Measurements from ENCODE around the gene ZNF638.

The ZNF638 gene, protein sequence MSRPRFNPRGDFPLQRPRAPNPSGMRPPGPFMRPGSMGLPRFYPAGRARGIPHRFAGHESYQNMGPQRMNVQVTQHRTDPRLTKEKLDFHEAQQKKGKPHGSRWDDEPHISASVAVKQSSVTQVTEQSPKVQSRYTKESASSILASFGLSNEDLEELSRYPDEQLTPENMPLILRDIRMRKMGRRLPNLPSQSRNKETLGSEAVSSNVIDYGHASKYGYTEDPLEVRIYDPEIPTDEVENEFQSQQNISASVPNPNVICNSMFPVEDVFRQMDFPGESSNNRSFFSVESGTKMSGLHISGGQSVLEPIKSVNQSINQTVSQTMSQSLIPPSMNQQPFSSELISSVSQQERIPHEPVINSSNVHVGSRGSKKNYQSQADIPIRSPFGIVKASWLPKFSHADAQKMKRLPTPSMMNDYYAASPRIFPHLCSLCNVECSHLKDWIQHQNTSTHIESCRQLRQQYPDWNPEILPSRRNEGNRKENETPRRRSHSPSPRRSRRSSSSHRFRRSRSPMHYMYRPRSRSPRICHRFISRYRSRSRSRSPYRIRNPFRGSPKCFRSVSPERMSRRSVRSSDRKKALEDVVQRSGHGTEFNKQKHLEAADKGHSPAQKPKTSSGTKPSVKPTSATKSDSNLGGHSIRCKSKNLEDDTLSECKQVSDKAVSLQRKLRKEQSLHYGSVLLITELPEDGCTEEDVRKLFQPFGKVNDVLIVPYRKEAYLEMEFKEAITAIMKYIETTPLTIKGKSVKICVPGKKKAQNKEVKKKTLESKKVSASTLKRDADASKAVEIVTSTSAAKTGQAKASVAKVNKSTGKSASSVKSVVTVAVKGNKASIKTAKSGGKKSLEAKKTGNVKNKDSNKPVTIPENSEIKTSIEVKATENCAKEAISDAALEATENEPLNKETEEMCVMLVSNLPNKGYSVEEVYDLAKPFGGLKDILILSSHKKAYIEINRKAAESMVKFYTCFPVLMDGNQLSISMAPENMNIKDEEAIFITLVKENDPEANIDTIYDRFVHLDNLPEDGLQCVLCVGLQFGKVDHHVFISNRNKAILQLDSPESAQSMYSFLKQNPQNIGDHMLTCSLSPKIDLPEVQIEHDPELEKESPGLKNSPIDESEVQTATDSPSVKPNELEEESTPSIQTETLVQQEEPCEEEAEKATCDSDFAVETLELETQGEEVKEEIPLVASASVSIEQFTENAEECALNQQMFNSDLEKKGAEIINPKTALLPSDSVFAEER (N-terminal part only)

DNA sequence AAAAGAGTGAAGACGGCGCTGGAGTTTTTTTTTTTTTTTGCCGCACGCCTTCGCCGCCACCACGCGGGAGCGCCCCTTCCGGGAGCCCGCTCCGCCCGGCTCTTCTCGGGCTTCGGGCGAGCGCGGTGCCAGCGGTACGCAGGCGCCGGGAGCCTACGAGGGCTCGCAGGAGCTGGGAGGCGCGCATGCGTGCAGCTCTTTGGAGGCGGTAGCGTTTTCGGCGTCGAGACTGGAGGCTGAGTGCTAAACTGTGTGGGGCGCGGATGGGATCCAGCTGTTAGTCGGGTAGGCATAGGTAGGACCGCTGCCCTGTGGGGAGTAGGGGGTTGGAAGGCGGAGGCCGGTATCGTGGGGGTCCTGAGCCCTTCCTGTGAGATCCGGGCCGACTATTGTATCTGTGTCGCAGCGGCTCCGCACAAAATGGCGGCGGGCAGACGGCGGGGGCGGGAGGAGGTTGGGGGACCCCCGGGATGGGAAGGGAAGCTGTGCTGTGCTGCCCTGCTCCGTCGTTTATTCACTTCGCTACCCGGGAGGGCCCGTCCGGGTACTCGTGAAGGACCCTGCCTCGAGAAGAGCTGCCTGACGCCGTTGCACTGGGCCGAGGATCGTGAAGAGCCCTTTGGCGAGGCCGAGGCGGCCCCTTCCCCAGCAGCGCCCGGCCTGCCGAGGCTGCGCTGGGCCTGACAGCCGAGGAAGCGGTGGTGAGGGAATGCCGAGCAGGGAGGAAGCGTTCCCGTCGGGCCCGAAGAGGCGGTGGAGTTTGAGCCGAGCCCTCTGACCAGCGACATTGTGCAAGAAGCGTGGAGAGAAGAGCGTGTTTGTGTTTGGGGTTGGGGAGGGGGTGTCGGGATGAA is at the start of gene ZNF638:
Gene ZNF638, plus strand, starts transcription at position 202 of the 854 bp plus-strand sequence. CDS start 17,173 bp downstream, outside the sequence.
- peaks cover 7% of the 10 kb centered on the region for H3K36me3 Mint-ChIP-seq
- H3K27ac Mint-ChIP-seq = peak within 1 kb of the TSS; percentile 100
- no peaks in the 10 kb centered on the region for H3K9me3 Mint-ChIP-seq
- peaks cover 19% of the 10 kb centered on the region for H3K4me1 Mint-ChIP-seq
- no peaks in the 10 kb centered on the region for H3K27me3 Mint-ChIP-seq
- H3K4me3 Mint-ChIP-seq = peak within 1 kb of the TSS; percentile 100
- DNase-seq (ENCODE audit: low spot score in 2 of 2) (peak; percentile 87 to 91), ATAC-seq (ENCODE audit: low read depth) (peak; percentile 95)

DNA sequence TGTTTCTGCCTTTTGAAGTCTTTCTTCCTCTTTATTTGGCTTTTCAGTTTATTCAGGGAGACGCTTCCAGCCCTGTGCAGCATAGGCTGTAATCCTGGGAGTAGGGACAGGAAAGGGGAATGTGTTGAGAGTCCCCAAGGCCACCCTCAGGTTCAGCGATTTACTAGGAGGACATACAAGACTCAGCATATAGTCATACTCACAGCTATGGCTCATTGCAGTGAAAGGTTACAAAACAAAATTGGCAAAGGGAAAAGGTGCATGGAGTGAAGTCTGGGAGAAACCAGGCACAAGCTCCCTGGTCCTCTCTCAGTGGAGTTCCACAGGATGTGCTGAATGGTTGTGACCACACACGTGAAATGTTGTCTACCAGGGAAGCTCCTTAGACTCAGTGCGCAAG is 49.6 kb upstream of the ZNF638 start:
- DNase-seq (ENCODE audit: low spot score in 2 of 2) (no peak), ATAC-seq (ENCODE audit: low read depth) (no peak)
- Mint-ChIP-seq H3K27ac (no peak overlapping the region), H3K4me3 (no peak overlapping the region), H3K4me1 (peaks cover 5% of the 10 kb centered on the region), H3K9me3 (no peaks in the 10 kb centered on the region), H3K27me3 (peaks cover 9% of the 10 kb centered on the region), H3K36me3 (no peaks in the 10 kb centered on the region)

DNA sequence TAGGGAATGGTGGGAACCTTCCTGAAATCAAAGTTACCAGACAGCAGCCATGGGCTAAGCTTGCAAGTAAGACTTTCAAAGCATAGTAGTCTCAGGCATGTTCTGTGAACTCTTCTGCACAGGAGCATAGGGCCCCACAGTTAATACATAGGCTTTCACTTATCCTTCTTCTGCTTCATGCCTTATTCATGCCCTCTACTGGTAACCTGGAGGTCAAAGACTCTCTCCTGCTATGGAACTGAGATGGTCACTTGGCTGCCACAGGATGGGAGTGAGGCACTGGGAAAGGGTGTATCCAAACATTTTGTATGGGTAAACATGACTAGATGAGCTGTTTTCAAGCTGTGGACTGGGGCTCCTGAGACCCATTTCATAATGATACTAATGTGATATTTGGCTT is 49.1 kb upstream of the ZNF638 start:
- peaks cover 4% of the 10 kb centered on the region for H3K4me1 Mint-ChIP-seq
- no peak for DNase-seq (ENCODE audit: low spot score in 2 of 2)
- H3K4me3 Mint-ChIP-seq = no peak overlapping the region
- H3K27me3 Mint-ChIP-seq = peaks cover 9% of the 10 kb centered on the region
- peak; percentile 53 for ATAC-seq (ENCODE audit: low read depth)
- H3K27ac Mint-ChIP-seq = no peak overlapping the region
- H3K9me3 Mint-ChIP-seq = no peaks in the 10 kb centered on the region
- H3K36me3 Mint-ChIP-seq = no peaks in the 10 kb centered on the region

DNA sequence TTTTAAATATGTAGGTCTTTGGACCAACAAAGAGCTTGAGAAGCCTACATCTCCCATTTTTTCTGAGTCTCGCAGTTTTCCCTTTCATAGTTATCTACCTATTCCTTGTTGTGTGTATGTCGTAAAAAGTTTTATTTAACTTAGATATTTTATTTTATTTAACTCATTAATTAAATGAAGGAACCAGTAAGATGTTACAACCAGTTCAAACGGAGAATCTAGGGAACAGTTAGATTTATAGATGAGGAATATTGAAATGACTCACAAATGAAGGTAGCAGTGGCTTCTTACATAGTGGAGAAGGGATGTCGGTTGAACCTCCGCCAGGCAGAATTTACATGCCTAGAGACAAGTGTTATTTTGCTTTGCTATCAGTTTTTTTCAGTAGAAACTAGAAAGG is 48.5 kb upstream of the ZNF638 start:
- ATAC-seq (ENCODE audit: low read depth) (no peak), DNase-seq (ENCODE audit: low spot score in 2 of 2) (no peak)
- Mint-ChIP-seq H3K36me3 (no peaks in the 10 kb centered on the region), H3K4me1 (no peaks in the 10 kb centered on the region), H3K27ac (no peak overlapping the region), H3K9me3 (no peaks in the 10 kb centered on the region), H3K27me3 (peaks cover 7% of the 10 kb centered on the region), H3K4me3 (no peak overlapping the region)

DNA sequence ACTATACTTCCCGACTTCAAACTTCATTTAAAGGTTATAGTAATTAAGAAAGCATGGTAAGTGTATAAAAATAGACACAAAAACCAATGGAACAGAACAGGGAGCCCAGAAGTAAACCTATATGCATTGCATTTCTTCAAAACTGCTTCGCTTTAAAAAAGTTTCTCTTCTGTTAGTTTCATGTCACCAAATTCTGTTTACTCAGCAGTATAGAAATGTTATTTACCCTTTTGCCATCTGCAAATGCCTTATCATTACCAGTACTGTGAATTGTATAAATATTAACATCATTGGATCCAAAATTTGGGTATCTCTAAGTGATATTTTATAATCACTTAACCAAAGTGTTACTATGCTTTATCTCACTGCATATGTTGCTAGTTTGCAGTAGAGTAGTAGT is 45.9 kb upstream of the ZNF638 start:
- no peaks in the 10 kb centered on the region for H3K9me3 Mint-ChIP-seq
- no peaks in the 10 kb centered on the region for H3K4me1 Mint-ChIP-seq
- H3K4me3 Mint-ChIP-seq = no peak overlapping the region
- no peak for ATAC-seq (ENCODE audit: low read depth)
- no peak overlapping the region for H3K27ac Mint-ChIP-seq
- DNase-seq (ENCODE audit: low spot score in 2 of 2) = no peak
- H3K36me3 Mint-ChIP-seq = no peaks in the 10 kb centered on the region
- H3K27me3 Mint-ChIP-seq = peaks cover 4% of the 10 kb centered on the region

DNA sequence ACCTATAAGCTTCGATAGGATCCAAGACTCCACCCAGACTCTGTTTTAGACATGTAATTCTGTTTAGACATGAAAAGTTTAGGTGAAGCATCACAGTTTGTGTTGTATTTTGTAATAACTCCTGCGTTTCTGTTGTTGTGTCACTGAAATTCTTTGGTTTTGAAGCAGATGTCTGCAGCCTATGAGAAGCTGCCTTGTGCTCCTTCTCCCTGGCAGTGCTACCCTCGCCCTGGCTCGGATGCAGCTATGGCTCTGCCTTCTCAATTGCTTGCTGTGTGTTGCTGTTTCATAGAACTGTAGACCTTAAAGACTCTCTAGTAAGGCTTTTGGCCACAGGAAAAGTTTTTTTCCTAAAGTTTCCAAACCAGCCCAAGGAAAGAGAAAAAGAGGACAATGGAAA is 40.2 kb upstream of the ZNF638 start:
- H3K4me3 Mint-ChIP-seq = no peak overlapping the region
- H3K27me3 Mint-ChIP-seq = peaks cover 1% of the 10 kb centered on the region

DNA sequence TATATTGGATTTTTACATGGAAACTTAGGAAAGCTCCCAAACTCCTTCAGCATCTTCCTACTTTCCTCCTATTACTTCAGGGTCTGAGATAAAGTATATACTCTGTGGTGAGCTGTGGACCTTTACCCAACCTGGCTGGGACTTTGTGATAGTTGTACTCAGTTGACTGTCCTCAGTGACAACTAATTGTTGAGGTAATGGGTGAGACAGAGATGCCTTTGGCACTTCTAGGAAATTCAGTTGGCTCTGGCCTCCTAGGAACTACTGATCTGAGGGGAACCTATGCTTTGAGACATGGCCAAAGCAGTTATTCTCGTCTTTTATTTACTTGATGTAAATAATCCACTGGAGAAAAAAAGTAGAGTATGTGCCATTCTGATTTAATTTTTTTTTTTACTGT is 39.4 kb upstream of the ZNF638 start:
- H3K36me3 Mint-ChIP-seq = no peaks in the 10 kb centered on the region
- peaks cover 1% of the 10 kb centered on the region for H3K27me3 Mint-ChIP-seq
- no peaks in the 10 kb centered on the region for H3K4me1 Mint-ChIP-seq
- H3K27ac Mint-ChIP-seq = no peak overlapping the region
- no peak for ATAC-seq (ENCODE audit: low read depth)
- no peaks in the 10 kb centered on the region for H3K9me3 Mint-ChIP-seq
- no peak for DNase-seq (ENCODE audit: low spot score in 2 of 2)
- no peak overlapping the region for H3K4me3 Mint-ChIP-seq

More for the DNA sequence above, 40.2 kb upstream of the ZNF638 start:
- ATAC-seq (ENCODE audit: low read depth) (no peak), DNase-seq (ENCODE audit: low spot score in 2 of 2) (no peak)
- H3K27ac Mint-ChIP-seq = no peak overlapping the region
- no peaks in the 10 kb centered on the region for H3K36me3 Mint-ChIP-seq
- no peaks in the 10 kb centered on the region for H3K4me1 Mint-ChIP-seq
- no peaks in the 10 kb centered on the region for H3K9me3 Mint-ChIP-seq

DNA sequence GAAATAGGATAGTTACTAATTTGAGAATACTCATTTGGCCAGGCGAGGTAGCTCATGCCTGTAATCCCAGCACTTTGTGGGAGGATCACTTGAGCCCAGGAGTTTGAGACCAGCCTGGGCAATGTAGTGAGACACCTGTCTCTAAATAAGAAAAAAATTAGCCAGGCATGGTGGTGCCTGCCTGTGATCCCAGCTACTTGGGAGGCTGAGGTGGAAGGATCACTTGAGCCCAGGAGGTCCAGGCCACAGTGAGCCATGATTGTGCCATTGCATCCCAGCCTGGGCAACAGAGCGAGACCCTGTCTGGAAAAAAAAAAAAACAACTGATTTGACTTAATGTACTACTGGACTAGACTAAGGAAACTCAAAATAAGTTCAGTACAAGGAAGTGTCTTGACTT is 32.7 kb upstream of the ZNF638 start:
- no peak overlapping the region for H3K27ac Mint-ChIP-seq
- no peak for ATAC-seq (ENCODE audit: low read depth)
- no peak overlapping the region for H3K4me3 Mint-ChIP-seq
- no peaks in the 10 kb centered on the region for H3K27me3 Mint-ChIP-seq
- no peak for DNase-seq (ENCODE audit: low spot score in 2 of 2)
- no peaks in the 10 kb centered on the region for H3K9me3 Mint-ChIP-seq
- H3K36me3 Mint-ChIP-seq = no peaks in the 10 kb centered on the region
- H3K4me1 Mint-ChIP-seq = no peaks in the 10 kb centered on the region

DNA sequence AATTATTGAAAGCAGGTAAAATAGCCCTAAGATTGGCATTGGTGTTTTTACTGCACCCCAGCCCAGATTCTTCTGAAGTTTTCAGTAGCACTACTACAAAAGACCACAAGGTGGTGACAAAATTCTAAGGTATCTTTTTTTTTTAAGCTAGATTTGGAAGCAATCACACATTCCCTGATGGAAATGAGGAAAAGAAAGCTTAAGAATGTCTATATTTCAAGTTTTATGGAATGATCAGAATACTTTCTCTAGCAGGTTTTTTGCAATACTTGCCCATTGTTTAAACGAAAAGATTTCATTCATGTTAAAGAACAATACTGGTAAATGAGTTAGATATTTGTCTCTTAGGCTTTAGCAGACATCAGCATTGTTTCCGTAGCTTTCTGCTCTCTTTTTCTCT is 32.1 kb upstream of the ZNF638 start:
- no peak for ATAC-seq (ENCODE audit: low read depth)
- H3K9me3 Mint-ChIP-seq = no peaks in the 10 kb centered on the region
- H3K27me3 Mint-ChIP-seq = no peaks in the 10 kb centered on the region
- H3K27ac Mint-ChIP-seq = no peak overlapping the region
- DNase-seq (ENCODE audit: low spot score in 2 of 2) = peak in 1 of 2 donors; percentile 33
- no peaks in the 10 kb centered on the region for H3K4me1 Mint-ChIP-seq
- no peaks in the 10 kb centered on the region for H3K36me3 Mint-ChIP-seq
- H3K4me3 Mint-ChIP-seq = no peak overlapping the region

DNA sequence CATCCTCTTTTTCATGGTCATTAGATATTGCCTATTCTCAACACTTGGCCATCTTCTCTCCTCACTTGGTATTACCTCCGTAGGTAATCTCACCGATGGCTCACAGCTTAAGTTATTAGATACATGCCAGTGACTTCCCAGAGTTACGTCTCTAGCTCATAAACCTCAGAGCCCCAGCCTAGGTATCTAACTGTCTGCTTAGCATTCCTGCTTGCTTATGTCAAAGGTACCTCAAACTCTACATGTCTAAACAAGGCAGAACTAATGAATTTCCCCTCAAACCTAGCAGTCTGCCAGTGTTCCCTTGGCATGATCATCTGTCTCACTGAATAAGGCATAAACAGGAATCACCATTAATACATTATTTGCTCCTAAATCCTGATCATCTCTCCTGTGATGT is 27.7 kb upstream of the ZNF638 start:
- H3K27me3 Mint-ChIP-seq = no peaks in the 10 kb centered on the region
- H3K4me3 Mint-ChIP-seq = no peak overlapping the region
- H3K4me1 Mint-ChIP-seq = no peaks in the 10 kb centered on the region
- no peaks in the 10 kb centered on the region for H3K9me3 Mint-ChIP-seq
- H3K27ac Mint-ChIP-seq = no peak overlapping the region
- H3K36me3 Mint-ChIP-seq = no peaks in the 10 kb centered on the region
- ATAC-seq (ENCODE audit: low read depth) = no peak
- no peak for DNase-seq (ENCODE audit: low spot score in 2 of 2)

DNA sequence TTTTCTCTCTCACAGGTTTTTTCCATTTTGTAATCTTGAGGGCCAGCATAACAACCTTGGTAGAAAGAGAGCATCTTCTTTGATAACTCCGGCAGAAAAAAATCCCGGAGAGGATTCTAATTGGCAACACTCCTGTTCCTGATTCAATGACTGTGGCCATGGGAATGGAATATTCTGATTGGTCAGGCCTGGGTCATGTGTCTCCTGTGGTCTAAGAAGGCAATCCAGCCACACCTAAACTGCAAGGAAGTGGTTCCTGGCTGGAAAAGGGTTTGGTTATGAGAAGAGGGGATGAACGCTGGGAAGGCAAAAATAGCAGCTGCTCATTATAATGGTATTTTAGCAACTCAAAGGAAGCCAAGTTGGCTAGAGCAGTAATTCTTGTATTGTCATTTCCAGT is 24.8 kb upstream of the ZNF638 start:
- H3K27me3 Mint-ChIP-seq = no peaks in the 10 kb centered on the region
- H3K4me3 Mint-ChIP-seq = no peak overlapping the region
- H3K4me1 Mint-ChIP-seq = no peaks in the 10 kb centered on the region
- no peaks in the 10 kb centered on the region for H3K36me3 Mint-ChIP-seq
- H3K27ac Mint-ChIP-seq = no peak overlapping the region
- ATAC-seq (ENCODE audit: low read depth) = no peak
- no peaks in the 10 kb centered on the region for H3K9me3 Mint-ChIP-seq
- no peak for DNase-seq (ENCODE audit: low spot score in 2 of 2)

DNA sequence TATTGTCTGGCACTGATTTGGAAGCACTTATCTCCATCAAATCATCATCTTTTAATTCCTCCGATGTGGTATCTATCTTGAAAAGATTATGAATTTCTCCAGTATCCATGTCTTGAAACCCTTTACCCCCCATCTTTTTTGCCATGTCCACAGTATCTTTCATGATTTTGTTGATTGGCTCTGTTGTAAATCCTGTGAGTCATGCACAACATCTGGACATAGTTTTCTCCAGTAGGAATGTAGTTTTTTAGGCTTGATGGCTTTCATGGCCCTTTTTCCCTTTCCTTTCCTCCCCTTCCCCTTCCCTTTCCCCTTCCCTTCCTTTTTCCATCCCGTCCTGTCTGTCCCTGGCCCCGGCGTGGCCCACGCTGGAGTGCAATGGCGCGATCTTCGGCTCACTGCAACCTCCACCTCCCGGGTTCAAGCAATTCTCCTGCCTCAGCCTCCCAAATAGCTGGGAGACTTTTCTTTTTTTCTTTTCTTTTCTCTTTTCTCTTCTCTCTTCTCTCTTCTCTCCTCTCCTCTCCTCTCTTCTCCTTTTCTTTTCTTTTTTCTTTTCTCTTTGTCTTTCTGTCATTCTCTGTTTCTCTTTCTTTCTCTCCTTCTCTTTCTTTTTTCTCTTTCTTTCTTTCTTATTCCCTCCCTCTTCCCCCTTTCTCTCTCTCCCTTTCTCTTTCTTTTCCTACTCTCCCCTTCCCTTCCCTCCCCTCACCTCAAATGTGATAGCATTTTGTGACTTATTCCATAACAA is 18.4 kb upstream of the ZNF638 start:
- no peaks in the 10 kb centered on the region for H3K4me1 Mint-ChIP-seq
- H3K4me3 Mint-ChIP-seq = no peak overlapping the region
- peaks cover 5% of the 10 kb centered on the region for H3K9me3 Mint-ChIP-seq
- H3K27ac Mint-ChIP-seq = no peak overlapping the region
- H3K36me3 Mint-ChIP-seq = peaks cover 4% of the 10 kb centered on the region
- no peaks in the 10 kb centered on the region for H3K27me3 Mint-ChIP-seq
- ATAC-seq (ENCODE audit: low read depth) = no peak
- DNase-seq (ENCODE audit: low spot score in 2 of 2) = no peak

DNA sequence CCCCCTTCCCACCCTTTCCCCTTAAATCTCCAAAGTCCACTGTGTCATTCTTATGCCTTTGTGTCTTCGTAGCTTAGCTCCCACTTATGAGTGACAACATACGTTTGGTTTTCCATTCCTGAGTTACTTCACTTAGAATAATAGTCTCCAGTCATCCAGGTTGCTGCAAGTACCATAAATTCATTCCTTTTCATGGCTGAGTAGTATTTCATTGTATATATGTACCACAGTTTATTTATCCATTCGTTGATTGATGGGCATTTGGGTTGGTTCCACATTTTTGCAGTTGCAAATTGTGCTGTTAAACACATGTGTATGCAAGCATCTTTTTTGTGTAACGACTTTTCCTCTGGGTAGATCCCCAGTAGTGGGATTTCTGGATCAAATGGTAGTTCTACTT is 14.5 kb upstream of the ZNF638 start:
- Mint-ChIP-seq H3K4me3 (no peak overlapping the region), H3K4me1 (no peaks in the 10 kb centered on the region), H3K36me3 (peaks cover 10% of the 10 kb centered on the region), H3K27ac (no peak overlapping the region), H3K27me3 (peaks cover 4% of the 10 kb centered on the region), H3K9me3 (peaks cover 29% of the 10 kb centered on the region)
- no peak for ATAC-seq (ENCODE audit: low read depth)
- DNase-seq (ENCODE audit: low spot score in 2 of 2) = no peak

Measured in memory B cell (primary cell).